CD4-positive, alpha-beta T cell treated with Interleukin-17A for 1 hour (primary cell): ENCODE measurements around the gene POU3F3.

Experiments used
- DNase-seq: peaks from one replicate; pipeline ENCODE4 v3.0.0-alpha.2; 2020

POU3F3 gene

DNA sequence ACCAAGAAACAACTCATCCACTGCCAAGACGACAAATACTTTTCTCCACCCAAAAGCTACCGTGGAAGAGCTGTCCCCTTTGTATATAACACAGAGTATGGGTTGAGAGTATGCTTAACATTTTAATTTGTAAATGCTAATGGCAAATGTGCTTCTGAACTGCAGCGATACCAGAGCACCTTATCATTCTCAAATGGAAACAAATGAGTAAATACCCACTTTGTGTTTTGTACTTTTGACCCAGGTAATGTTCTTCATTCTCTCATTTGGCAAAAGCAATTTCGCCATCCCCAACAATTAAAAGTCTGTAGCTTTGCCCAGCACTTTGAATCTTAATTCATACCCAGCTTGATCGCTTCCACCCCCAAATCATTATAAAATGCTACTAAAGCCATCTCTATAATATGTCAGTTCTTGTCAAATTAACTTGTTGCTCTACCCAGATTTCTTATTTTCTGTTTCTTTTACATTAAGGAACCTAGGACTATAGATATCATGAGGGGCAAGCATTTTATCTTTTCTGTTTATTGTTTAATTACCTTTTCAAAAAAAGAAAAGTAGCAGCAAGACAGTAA lies 6.2 kb upstream of the POU3F3 start:
- DNase-seq = no peak

DNA sequence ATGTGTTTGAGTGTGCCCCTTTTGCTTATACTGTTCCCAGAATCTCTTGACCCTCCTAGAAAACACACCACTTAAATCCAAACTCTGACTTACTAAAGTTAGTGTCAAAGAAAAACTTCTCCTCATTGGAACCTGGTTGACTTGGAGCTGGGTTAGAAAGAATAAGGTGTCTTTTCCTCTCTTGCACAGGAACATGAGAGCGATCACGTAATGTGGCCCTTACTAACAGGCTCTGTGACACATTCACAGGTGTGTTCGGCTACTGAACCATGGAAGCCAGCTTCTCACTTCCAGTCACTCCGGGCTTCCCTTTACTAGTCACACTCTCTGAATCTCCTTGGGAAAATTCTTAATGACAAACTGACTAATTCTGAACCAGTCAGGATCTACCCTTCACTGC lies 5.4 kb upstream of the POU3F3 start:
- DNase-seq = no peak

DNA sequence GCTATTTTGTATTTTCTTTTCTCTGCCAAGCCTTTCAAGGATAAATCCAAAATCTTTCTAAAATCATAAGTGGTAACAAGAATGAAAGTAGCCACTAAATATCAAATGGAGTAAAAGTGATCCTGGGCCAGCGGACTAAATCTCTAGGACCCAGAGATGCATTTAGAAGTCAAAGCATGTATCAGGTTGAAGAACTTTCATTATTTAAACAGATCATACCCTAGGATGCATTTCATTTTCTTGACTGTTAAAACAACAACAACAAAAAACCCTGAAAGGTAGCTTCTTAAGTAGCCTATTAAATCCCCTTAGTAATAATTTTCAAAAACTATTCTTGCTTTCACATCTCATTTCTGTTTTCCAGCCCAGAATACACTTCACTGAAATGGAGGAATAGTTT lies 4.8 kb upstream of the POU3F3 start:
- no peak for DNase-seq

DNA sequence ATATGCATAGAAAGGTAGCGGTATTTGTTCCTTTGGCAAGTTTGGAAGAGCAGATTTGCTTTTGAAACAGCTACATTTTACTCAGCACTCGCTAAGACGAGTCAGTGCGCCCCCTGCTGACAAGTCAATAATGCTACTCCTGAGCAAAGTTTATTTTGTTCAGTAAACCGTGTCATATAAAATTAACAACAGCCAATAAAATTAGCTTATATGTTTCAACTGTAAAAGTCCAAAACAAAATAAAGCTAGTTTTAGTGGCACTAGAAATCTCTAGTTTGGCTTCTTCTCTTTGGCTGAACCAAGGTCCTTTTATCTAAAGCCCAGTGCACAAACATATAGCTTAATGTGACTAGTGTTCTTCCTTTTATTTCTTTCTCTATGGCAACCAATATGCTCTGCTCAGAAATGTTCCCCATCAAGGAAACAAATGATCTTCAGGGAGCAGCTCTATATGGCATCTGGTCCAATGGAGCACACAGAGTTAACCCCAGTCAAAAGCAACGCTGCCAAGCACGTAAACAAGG lies 4.2 kb upstream of the POU3F3 start:
- DNase-seq = peak; percentile 37

DNA sequence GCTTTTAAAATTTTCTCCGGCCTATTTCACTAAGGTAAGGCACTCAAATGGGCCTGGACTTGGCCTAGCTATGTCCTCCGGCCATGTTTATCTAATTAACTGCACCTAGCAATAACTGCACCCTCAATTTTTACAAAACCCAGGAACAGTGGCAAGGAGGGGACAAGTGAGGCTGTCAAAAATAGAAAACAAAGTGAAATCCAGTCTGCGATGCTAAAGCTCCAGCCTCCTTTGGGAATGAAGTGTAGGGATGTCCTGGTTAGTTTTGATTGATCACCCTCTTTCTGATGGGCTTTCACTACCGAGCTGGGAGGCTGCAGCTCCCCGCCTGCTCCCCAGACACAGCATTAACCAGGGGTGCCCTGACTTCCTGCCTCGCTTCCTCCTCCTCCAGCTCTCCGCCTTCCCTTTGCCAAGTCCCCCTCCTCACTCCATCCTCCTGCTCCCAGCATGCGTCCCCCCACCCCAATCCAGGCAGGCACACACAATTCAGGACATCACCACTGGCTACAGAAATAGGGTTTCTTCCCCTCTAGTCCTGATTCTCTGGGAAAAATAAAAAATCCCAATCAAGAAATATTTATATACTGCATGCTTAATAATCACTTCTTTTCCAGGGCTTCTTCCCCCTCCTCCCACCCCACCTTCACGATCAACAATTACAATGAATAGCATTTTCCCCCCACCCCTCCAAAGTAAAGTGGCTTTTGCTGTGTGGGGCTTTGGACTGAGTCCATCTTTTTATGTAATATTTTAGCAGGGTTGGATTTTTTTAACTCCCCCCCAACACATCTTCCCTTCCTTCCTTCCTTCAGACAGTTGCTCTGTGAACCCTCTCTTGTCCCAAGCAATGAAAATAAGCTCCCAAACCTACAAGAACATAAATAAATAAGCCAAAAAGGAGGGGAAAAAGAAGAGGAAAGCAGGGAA lies 3.3 kb upstream of the POU3F3 start:
- no peak for DNase-seq

DNA sequence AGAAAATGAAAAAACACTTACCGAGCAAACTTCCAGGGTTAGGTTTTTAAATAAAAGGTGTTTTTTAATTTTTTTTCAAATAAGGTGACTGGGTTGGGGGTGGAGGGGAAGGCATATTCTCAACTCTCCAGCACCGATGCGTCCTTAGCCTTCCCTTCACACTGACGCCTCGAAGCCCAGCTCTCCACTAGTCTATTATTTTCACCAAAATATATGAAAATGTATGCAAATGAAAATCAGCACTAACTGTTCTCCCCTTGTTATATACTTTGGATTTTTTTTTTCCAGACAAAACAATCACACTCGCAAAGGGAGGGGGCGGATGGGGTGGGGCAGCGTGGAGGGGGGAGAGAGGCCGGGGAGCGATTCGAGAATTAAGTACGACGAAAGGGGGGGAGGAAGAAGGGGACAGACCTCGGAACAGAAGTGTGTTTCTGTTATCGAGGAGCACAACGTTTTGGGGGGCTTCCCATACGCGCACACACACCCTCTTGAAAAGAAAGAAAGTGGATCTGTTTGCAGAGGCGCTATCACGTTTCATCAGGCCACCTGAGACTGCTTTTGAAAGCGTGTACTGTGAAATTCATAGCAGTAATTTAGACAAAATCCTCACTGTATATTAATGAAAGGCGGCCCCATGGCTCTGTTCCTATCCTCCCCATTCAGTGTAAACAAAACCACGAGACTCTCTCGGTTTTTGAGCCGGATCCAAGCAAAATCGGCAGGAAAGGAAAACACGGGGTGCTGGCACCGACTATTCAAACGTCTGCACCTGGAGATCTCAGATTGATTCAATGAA lies 2.4 kb upstream of the POU3F3 start:
- DNase-seq = no peak

DNA sequence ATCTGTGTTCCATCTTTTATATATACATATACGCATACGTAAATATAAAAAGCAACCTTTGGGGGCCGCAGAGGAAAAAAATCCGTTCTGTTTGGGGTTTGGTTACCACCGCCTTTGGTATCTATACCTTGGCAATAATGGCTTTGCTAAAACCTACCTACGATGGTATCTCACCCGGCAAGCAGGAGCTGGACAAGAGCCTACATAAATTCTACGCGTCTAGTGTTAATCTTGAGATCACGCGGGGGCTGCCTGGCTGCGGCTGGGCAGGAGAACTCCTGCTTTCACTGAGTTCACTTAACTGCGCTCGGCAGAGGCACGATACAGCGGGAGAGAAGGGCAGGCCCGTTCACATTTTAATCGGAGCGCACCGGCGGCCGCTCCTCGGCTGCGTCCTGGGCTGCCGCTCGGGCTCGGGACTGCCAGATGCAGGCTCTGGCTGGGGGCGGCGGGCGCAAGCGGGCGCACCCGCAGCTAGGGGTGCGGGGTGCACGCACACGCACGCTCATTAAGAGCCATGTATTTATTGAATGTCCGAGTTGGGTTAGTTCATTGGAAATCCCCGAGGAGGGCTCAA lies 1.7 kb upstream of the POU3F3 start:
- no peak for DNase-seq

DNA sequence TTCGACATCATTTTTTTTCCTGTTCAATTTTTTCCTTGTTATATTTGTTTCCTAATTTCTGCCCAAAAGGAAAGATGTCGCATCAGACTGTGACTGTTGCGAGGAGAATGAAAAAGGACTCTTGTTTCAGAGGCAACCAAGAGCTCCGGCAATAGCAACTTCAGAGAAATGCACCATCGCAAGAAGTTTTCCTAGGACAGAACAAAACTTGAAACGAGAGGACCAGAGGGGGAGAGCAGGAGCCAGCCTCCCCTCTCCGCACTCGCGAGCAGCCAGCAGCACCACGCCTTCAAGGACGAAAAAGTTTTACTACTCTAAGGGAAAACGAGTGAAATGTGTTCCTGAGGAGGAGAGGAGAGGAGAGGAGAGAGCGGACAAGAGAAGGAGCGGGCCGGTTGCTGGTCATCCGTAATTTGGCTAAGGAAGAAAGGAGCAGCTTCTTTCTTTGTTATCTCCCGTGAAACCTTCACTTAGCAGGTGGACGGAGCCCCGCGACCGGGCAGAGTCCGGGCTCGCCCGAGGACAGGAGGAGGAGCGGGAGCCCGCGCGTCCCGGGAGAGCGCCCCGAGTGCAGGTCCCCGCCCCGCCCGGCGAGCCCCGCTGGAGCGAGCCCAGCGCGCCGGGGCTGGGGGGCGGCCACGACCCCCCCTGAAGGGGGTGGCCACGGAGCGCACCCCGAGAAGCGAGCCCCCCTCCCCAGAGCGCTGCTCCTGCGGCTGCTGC lies 744 bp downstream of the POU3F3 start:
- DNase-seq = no peak

DNA sequence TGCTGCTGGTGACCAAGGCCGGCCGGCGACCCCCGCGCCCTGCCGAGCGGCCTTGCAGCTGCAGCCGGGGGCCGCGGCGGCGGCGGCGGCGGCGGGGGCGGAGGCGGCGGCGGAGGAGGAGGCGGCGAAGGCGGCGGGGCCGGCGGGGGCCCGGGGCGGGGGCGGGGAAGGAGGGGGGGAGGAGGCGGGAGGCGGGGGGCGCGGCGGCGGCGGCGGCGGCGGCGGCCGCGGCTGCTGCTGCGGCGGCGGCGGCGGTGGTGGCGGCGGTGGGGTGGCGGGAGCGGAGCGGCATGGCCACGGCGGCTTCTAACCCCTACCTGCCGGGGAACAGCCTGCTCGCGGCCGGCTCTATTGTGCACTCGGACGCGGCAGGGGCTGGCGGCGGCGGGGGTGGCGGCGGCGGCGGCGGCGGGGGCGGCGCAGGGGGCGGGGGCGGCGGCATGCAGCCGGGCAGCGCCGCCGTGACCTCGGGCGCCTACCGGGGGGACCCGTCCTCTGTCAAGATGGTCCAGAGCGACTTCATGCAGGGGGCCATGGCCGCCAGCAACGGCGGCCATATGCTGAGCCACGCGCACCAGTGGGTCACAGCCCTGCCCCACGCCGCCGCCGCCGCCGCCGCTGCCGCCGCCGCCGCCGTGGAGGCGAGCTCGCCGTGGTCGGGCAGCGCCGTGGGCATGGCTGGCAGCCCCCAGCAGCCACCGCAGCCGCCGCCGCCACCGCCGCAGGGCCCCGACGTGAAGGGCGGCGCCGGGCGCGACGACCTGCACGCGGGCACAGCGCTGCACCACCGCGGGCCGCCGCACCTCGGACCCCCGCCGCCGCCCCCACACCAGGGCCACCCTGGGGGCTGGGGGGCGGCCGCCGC lies 1.5 kb downstream of the POU3F3 start:
- DNase-seq = no peak

DNA sequence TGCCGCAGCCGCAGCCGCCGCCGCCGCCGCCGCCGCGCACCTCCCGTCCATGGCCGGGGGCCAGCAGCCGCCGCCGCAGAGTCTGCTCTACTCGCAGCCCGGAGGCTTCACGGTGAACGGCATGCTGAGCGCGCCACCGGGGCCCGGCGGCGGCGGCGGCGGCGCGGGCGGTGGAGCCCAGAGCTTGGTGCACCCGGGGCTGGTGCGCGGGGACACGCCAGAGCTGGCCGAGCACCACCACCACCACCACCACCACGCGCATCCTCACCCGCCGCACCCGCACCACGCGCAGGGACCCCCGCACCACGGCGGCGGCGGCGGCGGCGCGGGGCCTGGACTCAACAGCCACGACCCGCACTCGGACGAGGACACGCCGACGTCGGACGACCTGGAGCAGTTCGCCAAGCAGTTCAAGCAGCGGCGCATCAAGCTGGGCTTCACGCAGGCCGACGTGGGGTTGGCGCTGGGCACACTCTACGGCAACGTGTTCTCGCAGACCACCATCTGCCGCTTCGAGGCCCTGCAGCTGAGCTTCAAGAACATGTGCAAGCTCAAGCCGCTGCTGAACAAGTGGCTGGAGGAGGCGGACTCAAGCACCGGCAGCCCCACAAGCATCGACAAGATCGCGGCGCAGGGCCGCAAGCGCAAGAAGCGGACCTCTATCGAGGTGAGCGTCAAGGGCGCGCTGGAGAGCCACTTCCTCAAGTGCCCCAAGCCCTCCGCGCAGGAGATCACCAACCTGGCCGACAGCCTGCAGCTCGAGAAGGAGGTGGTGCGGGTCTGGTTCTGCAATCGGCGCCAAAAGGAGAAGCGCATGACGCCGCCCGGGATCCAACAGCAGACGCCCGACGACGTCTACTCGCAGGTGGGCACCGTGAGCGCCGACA lies 2.4 kb downstream of the POU3F3 start:
- no peak for DNase-seq

DNA sequence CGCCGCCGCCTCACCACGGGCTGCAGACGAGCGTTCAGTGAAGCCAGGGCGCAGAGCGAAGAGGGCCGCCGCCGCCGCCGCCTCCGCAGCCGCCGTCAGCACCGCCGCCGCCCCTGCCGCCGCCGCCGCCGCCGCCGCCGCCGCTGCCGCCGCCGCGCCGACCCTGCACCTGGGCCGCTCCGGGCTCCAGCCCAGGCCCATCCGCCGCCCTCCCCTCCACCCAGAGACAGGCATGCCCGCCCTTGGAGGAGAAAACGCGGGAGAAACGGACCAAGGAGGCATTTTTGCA lies 3.0 kb downstream of the POU3F3 start:
- DNase-seq = no peak

DNA sequence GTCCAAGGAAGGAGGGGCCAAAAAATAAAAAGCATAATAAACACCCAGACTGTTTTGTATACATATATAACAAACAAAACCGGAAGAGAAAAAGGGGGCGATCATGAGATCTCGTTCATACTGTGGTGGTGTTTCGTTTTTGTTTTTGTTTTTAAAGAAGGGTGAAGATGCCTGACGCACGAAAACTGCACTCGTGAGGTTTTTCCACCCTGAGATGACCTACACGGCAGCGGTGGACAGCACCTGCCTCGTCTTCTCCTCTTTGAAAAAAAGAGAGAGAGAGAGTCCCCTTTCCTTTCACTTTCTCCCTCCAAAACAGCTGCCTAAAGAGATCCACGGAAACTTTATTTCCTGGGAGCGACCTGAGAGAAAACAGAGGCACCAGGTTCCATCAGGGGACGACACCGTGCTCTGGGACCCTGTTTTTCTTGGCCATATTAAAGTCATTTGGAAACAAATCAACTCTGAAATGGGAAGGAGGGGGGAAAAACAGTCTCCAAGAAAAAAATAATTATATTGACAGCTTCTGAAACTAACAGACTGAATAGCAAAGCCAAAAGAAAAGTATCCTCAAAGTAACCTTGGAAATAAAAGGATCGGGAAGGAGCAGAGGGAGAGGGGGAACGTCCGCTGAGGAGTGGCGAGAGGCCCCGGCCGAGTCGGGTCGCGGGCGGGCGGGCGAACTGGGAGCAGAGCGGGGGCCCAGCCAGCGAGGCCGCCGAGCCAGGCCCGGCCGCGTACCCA lies 3.5 kb downstream of the POU3F3 start:
- DNase-seq = no peak

DNA sequence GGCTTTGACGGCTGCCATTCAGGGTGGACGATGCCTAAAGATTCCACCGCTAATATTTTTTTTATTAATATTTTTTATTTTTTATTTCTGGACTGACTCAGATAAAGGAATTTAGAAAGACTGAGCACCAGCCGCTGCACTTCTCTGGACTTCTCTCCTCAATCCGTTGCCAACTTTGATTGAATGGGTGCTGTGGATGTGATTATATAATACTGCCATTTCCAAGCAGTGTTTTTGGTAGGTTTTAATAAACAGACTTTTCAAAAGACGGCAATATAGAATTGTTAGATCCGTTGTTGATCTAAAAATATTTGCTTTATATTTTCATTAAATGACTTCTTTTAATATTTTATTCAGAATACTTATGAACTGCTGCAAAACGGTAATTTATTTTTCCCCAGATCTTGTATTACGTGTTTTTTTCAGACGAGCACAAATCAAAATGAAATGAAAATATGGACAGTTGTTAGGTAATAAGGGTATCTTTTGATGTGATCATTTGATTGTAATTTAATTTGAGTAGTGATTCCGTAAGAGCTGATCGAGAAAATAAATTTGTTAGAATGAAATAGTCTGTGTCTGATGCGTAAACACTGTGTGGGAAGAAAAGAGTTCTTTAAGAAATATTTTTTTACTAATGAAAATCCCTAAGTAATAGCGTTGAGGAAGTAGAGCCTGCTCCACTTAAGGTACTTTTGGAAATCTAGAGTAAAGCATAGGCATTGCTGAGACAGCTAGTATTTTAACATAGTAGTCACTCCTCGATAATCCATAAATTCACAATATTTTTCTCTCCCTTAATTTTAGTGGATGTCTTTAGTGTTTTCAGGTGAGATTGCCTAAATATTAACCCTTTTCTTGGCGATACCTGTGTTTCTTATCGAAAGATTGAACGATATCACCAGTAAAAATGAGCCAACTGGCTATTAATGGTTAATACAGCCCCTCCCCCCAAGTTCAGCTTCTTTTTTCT lies 4.4 kb downstream of the POU3F3 start:
- no peak for DNase-seq

DNA sequence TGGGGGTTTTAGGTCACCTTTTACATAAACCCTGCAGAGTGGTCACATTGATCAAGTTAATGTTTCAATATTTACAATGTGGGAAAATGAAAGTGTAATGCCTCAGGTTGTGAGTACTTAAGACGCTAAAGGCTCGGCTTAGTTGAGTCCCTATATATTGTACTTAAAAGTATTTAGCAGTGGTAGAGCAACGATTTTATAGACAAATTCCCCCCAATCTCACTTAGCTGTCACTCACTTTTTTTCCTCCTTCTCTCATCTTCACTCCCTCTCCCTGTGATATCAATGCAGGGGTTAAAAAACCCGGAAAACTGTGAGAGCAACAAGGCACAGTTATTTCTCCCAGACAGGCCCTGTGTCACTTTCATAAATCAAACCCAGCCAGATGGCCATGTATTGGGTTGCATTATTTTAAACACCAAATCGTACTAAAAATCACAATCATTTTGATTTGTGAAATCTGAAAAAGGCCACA lies 5.4 kb downstream of the POU3F3 start:
- DNase-seq = no peak

DNA sequence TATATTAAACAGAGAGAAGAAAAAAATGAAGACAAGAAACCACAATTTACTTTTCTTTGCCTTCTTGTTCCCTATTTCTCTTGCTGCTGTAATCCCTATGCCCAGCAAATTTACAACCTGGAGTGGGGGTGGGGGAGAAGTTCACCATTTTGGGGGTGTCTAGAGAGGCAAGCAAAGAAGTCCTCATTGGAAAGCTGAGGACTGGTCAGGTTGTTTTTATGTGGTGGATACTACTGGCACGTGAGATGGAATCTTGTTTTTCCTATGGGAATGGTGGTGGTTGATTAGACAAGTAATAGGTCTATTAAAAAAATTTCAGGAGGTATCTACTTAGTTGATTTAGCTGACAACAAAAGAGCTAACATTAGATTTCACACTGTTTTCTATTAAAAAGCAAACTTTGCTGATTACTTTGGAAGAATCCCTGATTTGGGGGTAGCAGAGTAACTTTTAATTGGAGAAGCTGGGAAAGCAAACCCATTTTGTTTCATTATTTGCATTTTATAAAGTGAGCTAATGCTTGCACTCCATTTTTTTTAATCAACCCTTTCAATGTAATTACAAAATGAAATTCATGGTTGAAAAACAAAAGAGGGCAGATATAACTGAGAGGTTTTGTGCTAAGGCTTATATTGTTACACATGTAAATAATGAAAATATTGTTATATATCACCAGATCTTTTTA lies 6.0 kb downstream of the POU3F3 start:
- no peak for DNase-seq

DNA sequence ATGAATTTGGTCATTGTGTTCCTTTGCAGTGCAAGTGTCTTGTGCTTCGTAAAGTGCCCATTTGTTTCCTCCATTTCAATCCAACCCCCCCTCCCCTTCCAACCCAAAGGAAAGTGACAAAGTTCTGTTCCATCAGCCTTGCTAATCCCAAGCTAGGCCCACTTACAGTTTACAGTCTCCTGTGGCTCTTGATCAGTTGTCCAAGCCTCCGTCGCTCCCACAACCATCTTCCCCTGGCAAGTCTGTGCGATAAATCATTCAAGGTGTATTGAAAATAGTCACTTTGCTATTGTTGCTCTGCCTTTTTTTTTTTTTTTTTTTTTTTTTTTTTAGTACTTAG lies 6.5 kb downstream of the POU3F3 start:
- no peak for DNase-seq

DNA sequence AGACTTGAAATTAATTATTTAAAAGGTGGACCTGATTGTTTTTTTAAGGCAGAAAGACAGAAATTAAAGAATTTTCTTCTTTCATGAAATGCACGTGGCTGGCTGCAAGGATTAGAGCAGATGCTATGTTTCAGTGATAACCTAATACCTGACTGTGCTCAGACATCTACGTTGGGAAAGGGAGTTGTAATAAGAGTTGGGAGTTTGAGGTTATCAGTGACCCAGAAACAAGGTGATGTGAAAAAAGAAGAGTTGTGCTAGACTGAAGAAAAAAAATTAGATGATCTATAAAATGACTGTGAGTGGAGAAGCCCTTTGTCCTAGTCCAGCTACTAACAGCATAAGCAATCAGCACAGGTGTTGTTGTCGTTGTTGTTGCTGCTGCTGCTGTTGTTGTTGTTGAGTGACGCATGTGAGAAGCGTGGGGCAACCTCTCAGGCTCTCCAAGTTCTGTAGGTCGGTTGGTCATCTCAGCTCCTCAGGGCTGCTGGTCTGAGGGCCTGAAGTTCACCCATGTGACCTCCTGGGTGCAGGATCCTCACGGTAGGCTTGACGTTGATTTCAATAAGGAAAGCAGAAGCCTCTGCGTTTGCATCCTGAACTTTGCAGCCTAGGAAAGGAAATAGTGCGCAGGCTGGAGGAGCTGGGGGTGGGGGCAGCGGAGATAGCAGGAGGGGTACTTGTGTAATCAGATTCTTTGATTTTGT lies 7.6 kb downstream of the POU3F3 start:
- no peak for DNase-seq
